Stimulated activated CD8-positive, alpha-beta memory T cell treated with anti-CD3 and anti-CD28 coated beads, Interleukin-7, amount 100 ng/mL, for 24 hours (primary cell): ENCODE results near the gene EIF3D.

Experiments used
- DNase-seq: peaks from one replicate; pipeline ENCODE4 v3.0.0-alpha.2; 2020; ENCODE audit warnings: low read depth

EIF3D gene

DNA sequence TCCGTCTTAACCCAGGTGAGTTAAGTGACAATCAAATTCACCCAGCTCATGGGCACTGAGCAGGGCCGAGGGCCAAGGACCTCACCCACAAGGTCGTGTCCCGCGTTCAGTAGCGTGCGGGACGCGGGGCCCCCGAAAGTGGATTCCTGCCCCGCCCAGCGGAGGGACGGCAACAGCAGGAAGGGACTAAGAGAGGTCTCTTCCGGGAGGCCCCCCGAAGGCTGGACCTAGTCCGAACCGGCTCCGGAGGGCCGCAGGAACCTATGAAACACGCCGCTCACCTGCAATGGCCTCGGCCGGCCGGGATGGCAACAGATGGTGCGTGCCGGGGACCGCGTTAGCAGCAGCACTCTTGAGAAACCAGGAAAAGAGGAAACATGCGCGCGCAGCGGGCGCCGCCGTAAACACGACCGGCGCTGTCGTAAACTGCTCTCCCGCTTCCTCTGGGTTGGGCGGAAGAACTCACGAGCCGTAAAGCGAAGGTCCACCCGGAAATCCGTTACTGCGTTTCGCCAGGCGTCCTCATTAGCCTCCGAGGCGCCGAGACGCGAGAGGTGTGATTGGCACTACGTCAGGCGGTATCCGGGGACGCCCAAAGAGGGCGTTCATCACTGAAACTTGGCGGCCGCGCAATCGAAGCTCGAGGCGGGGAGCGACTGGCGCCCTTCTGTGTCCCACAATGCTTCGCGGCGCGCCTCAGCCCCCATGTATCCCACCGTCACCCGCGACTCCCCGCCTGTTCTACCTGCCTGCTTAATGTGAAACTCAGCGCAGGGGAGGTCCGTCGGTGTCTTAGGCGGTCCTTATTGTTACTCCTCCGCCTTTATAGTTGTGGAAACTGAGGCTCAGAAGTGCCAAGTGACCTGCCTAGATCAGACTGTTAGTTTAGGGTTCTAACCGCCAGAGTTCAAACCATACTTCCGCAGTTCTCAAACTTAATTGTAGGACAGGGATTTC is at the start of gene EIF3D:
Gene EIF3D, minus strand, starts transcription at position 372 of the 957 bp plus-strand sequence. CDS start 3,045 bp downstream, outside the sequence.
- DNase-seq: peak; percentile 95

DNA sequence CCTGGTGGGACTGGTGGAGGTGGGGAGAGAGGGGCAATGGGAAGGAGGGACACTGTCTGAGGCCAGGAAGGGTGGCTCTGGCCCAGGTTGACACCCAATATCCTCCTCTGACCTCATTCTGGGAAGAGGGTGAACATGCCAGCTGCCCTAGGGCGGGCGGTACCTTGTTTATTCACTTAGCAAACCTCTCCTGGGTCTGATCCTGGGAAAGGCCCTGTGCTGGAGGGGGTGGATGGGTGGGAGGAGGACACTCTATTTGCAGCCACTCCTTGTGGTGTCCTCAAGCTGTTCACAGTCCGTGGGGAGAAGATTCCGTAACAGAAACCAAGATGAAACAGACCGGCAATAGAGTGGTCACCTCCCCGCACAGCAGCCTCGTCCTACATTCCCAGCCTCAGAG is 49.7 kb upstream of the EIF3D start:
- no peak for DNase-seq

DNA sequence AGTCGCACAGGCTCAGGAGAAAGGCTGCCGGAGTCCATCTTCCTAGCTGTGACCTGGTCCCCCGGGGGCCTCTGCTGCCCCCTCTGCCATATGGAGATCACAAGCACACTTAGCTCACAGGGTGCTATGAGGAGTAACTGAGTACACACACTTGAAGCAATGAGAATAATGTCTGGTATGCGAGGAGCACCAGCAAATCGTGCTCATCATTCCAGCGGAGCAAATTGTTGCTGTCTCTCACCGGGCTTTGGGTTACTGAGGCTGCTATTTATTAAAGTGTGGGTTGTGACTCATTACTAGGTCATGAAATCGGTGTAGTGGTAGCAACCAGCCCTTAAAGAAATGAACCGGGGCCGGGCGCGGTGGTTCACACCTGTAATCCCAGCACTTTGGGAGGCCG is 48.1 kb upstream of the EIF3D start:
- no peak for DNase-seq

GRCh38 chr22:36574728-36575127 is 45.8 kb upstream of the EIF3D start:
- DNase-seq: no peak

DNA sequence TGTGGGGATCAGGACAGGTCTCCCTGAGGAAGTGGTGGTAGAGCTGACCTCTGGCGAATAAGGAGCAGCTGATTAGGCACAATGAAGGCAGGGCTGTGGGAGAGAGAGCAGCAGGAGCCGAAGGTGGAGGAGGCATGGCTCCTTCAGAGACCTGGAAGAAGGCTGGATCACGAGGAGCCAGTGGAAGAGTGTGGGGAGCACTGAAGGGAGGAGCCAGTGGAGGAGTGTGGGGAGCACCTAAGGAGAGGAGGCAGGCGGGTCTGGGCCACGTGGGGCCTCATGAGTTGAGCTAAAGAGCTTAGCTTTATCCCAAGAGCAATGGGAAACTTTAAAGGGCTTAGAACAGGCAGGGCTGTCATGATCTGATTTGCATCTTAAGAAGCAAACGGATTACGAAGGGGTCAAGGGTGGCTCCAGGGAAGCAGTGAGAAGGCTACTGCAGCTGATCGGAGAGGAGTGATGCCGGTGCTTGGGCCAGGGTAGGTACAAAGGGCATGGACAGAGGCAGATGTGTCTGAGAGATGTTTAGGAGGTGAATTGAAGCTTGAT is 44.9 kb upstream of the EIF3D start:
- DNase-seq: no peak

DNA sequence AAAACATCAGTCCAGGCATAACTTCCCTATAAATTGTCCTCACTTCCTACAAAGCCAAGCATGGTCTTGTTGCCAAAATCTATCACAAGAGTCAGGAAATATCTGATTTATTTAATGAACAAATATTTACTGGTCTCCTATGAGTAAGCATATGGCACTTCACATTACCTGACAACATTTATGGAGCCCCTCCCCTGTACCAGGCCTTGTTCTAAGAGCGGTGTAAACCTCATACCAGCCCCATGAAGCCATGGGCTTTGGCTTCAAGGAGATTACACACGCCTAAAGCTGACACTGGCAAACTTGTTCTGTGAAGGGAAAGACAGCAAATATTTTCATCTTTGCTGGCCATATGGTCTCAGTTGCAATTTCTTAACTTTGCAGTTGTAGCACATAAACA is 43.0 kb upstream of the EIF3D start:
- no peak for DNase-seq

GRCh38 chr22:36569999-36570398 is 41.0 kb upstream of the EIF3D start:
- no peak for DNase-seq

DNA sequence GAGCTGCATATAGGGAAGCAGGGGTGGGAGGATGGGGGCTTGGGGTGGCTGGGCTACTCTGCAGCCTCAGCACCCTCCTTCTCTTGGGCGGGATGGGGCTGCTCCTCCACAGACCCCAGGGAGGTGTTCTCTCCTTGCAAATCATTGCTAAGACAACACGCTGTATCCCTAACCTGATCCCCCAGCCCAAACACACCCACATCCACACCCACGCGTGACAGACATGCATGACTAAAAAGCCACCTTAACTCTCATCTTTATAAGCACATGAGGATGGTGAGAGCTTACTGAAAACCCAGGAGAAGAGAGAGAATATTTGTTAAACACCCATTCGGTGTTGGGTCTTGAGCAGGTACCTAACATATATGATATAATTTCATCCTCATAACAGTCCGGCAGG is 39.9 kb upstream of the EIF3D start:
- no peak for DNase-seq

GRCh38 chr22:36566720-36567119 is 37.8 kb upstream of the EIF3D start:
- no peak for DNase-seq

DNA sequence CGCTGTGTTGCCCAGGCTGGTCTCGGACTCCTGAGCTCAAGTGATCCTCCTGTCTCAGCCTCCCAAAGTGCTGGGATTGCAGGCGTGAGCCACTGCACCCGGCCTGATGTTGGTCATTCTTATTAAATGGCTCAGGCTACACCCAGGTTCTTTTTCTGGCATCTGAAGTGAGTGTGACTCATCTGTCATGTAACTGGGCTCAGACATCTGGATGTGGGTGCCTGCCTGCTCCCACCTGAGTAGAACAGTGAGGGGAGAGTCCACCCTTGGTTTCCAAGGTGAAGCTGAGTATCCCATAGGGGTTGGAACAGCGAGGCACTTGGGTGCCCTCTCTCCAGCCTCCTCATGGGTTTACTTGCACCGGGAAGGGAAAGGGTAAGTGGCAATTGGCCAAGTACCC is 36.7 kb upstream of the EIF3D start:
- no peak for DNase-seq

DNA sequence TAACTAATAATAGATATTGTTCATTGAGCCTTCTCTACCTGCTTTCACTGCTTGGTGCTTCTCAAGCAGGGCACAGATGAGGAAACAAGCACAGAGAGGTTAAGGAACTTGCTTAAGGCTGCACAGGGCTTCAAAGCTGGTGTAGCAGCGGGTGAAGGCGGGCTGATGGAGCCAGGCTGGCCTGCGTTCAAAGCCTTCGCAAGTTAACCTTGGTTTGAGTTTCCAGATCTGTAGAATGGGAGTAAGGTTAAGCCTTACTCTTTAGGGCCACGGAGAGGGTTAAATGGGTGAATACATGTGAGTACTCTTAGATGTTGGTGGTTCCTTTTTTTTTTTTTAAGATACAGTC is 36.2 kb upstream of the EIF3D start:
- no peak for DNase-seq

GRCh38 chr22:36564422-36565158 is 35.6 kb upstream of the EIF3D start:
- no peak for DNase-seq

DNA sequence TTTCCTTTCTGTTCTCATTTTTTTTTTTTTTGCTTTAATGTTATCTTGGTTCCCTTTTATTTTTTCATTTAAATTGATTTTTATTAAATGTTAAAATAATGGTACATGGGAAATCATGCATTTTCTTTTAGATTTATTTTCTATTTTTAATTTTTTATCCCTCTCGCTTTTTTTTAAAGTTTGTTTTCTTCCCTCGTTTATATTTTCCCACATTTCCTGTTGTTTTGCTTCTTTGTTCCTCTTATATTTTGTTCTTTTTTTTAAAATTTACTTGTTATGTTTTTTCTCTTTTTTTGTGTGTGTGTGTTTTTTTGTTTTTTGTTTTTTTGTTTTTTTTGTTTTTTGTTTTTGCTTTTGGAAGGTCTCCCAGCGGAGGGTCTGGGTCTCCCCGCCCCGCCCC is 34.9 kb upstream of the EIF3D start:
- no peak for DNase-seq

DNA sequence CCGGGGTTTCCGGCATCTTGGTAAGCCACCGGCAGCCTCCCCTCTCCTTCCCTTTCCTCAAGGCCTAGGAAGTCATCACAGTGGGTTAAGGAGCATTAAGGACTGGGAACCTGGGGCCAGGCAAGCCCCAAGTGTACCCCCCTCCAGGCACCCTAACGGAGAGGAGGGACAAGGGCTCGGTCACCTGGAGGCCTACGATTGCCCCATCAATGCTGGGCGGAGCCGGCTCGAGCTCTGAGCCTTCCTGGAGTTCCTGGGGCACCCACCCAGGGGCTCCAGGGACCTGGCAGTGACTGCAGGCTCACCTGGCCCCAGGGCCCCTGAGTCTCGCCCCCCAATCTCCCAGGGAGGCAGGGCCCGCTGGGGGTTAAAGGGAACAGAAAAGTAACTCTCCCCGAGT is 34.5 kb upstream of the EIF3D start:
- DNase-seq: no peak

- no peak for DNase-seq
These were observed 34.0 kb upstream of the EIF3D start for GRCh38 chr22:36563001-36563400.

DNA sequence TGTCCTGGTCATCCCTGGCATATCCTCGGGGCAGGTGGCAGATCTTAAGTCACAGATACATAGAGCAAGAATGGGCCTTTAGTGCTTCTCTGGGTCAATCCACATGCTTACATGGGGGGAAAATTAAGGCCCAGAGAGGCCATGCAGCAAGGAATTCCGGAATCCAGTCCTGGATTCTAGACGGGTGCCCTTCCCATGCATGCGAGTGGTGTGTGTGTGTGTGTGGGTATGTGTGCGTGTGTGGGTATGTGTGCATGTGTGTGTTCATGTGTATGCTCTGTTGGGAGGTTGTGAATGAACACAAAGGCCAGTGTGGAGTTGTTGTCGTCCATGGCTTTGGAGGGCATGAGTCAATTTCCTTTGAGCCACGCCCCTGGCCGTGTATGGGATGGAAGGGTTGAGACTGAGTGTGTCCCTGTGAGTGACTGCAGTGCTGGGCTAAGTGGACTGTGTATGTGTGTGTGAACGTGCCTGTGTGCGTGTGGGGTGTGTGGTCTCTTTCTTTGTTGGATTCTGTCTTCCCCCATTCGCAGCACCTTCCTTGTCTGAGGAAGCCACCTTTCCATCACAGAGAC is 33.4 kb upstream of the EIF3D start:
- DNase-seq: no peak

DNA sequence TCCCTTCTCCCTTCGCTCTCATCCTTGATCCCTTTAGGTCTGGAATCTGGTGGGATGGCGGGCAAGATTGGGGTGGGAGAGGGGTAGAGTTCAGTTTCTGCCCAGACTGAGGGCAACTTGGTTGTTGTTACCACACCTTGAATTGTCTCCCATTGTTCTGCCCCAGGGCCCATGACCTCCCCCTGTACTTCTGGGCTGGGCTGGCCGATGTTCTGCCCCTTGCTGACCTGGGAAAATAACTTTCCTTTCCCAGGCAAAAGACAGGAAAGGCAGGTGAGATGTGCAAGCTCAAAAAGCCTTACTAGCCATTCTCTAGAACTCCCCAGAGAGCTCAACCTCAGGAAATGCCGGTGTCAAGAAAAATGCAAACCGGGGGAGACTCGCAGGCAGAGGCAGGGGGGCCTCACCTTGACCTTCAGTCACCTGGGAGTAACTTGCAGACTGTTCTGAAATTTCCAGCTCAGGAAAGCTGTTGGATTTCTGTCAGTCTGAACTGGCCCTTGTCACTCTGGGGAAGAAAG is 32.4 kb upstream of the EIF3D start:
- DNase-seq: no peak

DNA sequence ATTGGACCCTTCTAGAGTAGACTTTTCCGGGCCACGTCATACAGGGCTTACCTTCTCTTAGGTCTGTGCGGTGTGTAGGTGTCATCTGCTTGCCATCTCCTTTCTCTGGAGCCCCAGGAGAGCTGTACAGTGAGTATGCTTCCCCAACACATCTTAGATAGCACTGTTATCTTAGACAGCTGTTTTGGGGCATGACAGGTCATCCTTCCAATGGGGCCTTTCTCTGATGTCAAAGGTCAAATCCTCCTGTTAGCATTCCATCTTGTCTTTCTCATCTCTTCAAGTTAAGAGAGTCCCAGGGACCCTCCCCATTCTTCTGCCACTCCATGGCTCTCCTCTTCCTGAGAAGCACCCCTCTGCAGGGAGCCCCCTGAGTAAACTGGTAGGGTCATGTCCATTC is 31.0 kb upstream of the EIF3D start:
- DNase-seq: no peak

- no peak for DNase-seq
These were observed 25.1 kb upstream of the EIF3D start for GRCh38 chr22:36554098-36554497.

DNA sequence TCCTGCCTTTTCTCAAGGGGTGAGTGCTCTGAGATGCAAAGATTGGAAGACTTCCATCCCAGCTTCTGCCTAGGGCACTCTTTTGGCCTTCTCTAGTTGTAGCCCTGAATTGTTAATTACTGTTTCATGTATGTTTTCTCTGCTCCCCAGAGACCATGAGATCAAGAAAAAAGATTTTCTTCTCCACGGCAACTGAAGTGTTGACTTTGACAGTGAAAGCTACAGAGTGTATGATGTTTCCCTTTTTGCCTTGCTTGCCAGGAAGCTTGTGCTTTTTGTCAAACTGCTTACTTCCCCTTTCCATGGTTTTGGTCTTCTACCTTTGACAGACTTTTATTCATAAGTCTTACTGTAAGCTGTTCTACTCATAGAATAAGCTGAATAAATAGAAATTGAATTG is 23.3 kb upstream of the EIF3D start:
- DNase-seq: no peak

- DNase-seq: no peak
These were observed 21.9 kb upstream of the EIF3D start for GRCh38 chr22:36550701-36551495.

GRCh38 chr22:36549033-36549432 is 20.1 kb upstream of the EIF3D start:
- no peak for DNase-seq
